GM18511 (cell line): Measurements from ENCODE around the gene BCAS3.

Experiments used
- ATAC-seq: cut with Tn5 transposase; IDR thresholded peaks from one replicate; pipeline ENCODE4 v1.9.1; 2021; ENCODE audit warnings: mild to moderate bottlenecking, moderate library complexity; ENCODE audit not compliant: unreplicated experiment

BCAS3 gene

GRCh38 chr17:61400717-61401388, 723.2 kb downstream of the BCAS3 start:
- ATAC-seq = no peak

GRCh38 chr17:61401389-61402072, 723.9 kb downstream of the BCAS3 start:
- no peak for ATAC-seq

- no peak for ATAC-seq
Observed at GRCh38 chr17:61402073-61402541, 724.5 kb downstream of the BCAS3 start.

GRCh38 chr17:61402978-61403800, 725.5 kb downstream of the BCAS3 start:
- no peak for ATAC-seq

GRCh38 chr17:61403801-61404662, 726.4 kb downstream of the BCAS3 start:
- no peak for ATAC-seq

- no peak for ATAC-seq
Observed at GRCh38 chr17:61404663-61404912, 726.9 kb downstream of the BCAS3 start.

- ATAC-seq = no peak
Observed at GRCh38 chr17:61404913-61405685, 727.4 kb downstream of the BCAS3 start.

- ATAC-seq = no peak
Observed at GRCh38 chr17:61405686-61406536, 728.3 kb downstream of the BCAS3 start.

GRCh38 chr17:61406537-61406845, 728.8 kb downstream of the BCAS3 start:
- no peak for ATAC-seq

GRCh38 chr17:61406971-61407911, 729.6 kb downstream of the BCAS3 start:
- no peak for ATAC-seq

- ATAC-seq = no peak
Observed at GRCh38 chr17:61408151-61409041, 730.7 kb downstream of the BCAS3 start.

GRCh38 chr17:61409301-61410112, 731.9 kb downstream of the BCAS3 start:
- no peak for ATAC-seq

GRCh38 chr17:61410141-61411010, 732.7 kb downstream of the BCAS3 start:
- ATAC-seq = no peak

- no peak for ATAC-seq
Observed at GRCh38 chr17:61411011-61411260, 733.3 kb downstream of the BCAS3 start.

GRCh38 chr17:61411261-61412142, 733.9 kb downstream of the BCAS3 start:
- peak; percentile 9 for ATAC-seq
